SK-MEL-5 (cell line): ENCODE data around the gene JARID2. TPM values are rescaled to one million over a fixed set of nuclear protein-coding genes. Genes with fewer than 3 reads are reported as not detected.

Experiments used
- DNase-seq: peaks from one replicate; pipeline ENCODE4 v3.0.0-alpha.2; 2016; ENCODE audit warnings: low read depth, low spot score
- in situ Hi-C: cut with HindIII; loops from 2 replicates; pipeline ENCODE4 v1.10.0; 2016; ENCODE audit warnings: low sequenced_read_pairs, high pct_unique_total_duplicates, low pct_unique_long_range_greater_than_20kb
- total RNA-seq: library from RNA; depleted of rRNA; stranded (reverse); fragments of >200 nt; shearing (Covaris generic); gene quantifications from 2 replicates; pipeline ENCODE4 v1.2.3, GENCODE V29; 2014

The JARID2 gene
- total RNA-seq, 1 experiment from 2014 or later: 35.5 TPM

GRCh38 chr6:15257357-15258132 lies 11.7 kb downstream of the JARID2 start:
- DNase-seq: peak; percentile 90

GRCh38 chr6:15259766-15260098 lies 13.9 kb downstream of the JARID2 start:
- DNase-seq: no peak
- in situ Hi-C loops: no loop called here

More at GRCh38 chr6:15257357-15258132, 11.7 kb downstream of the JARID2 start:
- in situ Hi-C loops: no loop called here

- in situ Hi-C loops: no loop called here
- DNase-seq: no peak
These were observed 14.4 kb downstream of the JARID2 start for GRCh38 chr6:15260099-15260821.

GRCh38 chr6:15263780-15264374 lies 18.0 kb downstream of the JARID2 start:
- in situ Hi-C loops: no loop called here
- no peak for DNase-seq

- no peak for DNase-seq
- in situ Hi-C loops: no loop called here
These were observed 18.5 kb downstream of the JARID2 start for GRCh38 chr6:15264412-15264811.

GRCh38 chr6:15264902-15265761 lies 19.3 kb downstream of the JARID2 start:
- in situ Hi-C loops: no loop called here
- peak; percentile 31 for DNase-seq

- in situ Hi-C loops: no loop called here
- no peak for DNase-seq
These were observed 19.9 kb downstream of the JARID2 start for GRCh38 chr6:15265787-15266186.

- in situ Hi-C loops: no loop called here
These were observed 20.6 kb downstream of the JARID2 start for GRCh38 chr6:15266423-15266996.

GRCh38 chr6:15267221-15267620 lies 21.4 kb downstream of the JARID2 start:
- no peak for DNase-seq
- in situ Hi-C loops: no loop called here

More at GRCh38 chr6:15266423-15266996, 20.6 kb downstream of the JARID2 start:
- no peak for DNase-seq

- in situ Hi-C loops: no loop called here
- no peak for DNase-seq
These were observed 22.5 kb downstream of the JARID2 start for GRCh38 chr6:15268137-15268908.

- in situ Hi-C loops: no loop called here
- no peak for DNase-seq
These were observed 23.1 kb downstream of the JARID2 start for GRCh38 chr6:15269011-15269410.

- in situ Hi-C loops: no loop called here
- no peak for DNase-seq
These were observed 23.8 kb downstream of the JARID2 start for GRCh38 chr6:15269619-15270018.

GRCh38 chr6:15270402-15270801 lies 24.5 kb downstream of the JARID2 start:
- DNase-seq: no peak
- in situ Hi-C loops: no loop called here

- in situ Hi-C loops: no loop called here
- no peak for DNase-seq
These were observed 26.7 kb downstream of the JARID2 start for GRCh38 chr6:15272562-15272961.

GRCh38 chr6:15274692-15275387 lies 29.0 kb downstream of the JARID2 start:
- in situ Hi-C loops: no loop called here
- peak; percentile 31 for DNase-seq
